ENCODE data around the gene ZNF142. TPM values are rescaled to one million over a fixed set of nuclear protein-coding genes. Genes with fewer than 3 reads are reported as not detected.

Gene ZNF142
- polyA plus RNA-seq, 3 donors: 0.72 to 15.6 (median 3.3) TPM

GRCh38 chr2:218645126-218645525 lies 14.3 kb downstream of the ZNF142 start:
- H3K4me3 ChIP-seq (replicated peaks in 1 of 3; ENCODE audit: low read depth in 2 of 3, low read length in 3 of 3): no peak overlapping the region
- H3K27ac Mint-ChIP-seq: no peak overlapping the region
- no peak overlapping the region for H3K4me3 Mint-ChIP-seq
- H4K20me1 ChIP-seq (ENCODE audit: insufficient read depth, low read length): peaks cover 5% of the 10 kb centered on the region
- H3K36me3 Mint-ChIP-seq: peaks cover 84 to 100% of the 10 kb centered on the region in 2 donors
- H3K4me1 Mint-ChIP-seq: no peaks in the 10 kb centered on the region
- H3K9ac ChIP-seq (ENCODE audit: insufficient read depth, low read length, poor library complexity, severe bottlenecking): no peak overlapping the region
- H3K4me2 ChIP-seq (replicated peaks; ENCODE audit: extremely low read depth, low read length, poor library complexity, severe bottlenecking): no peak overlapping the region
- TF ChIP-seq CTCF (IDR thresholded peaks at IDR 0.05): no peak
- intact Hi-C loops (cut with micrococcal nuclease): no loop called here
- no peak for DNase-seq
- H3K9me3 ChIP-seq (replicated peaks in 1 of 2; ENCODE audit: control insufficient read depth in 1 of 2, insufficient read depth in 1 of 2, low read length in 2 of 2): no peaks in the 10 kb centered on the region
- H2AFZ ChIP-seq (ENCODE audit: insufficient read depth, low read depth, low read length, poor library complexity, severe bottlenecking): no peak overlapping the region
- H3K79me2 ChIP-seq (ENCODE audit: insufficient read depth, low read length): no peaks in the 10 kb centered on the region
- no peaks in the 10 kb centered on the region for H3K9me3 Mint-ChIP-seq
- H3K27me3 Mint-ChIP-seq (ENCODE audit: low read depth in 3 of 3): no peaks in the 10 kb centered on the region
- H3K36me3 ChIP-seq (replicated peaks in 1 of 2; ENCODE audit: control insufficient read depth in 1 of 2, insufficient read depth in 2 of 2, low read length in 2 of 2): peaks cover 84 to 97% of the 10 kb centered on the region in 2 donors
- no peaks in the 10 kb centered on the region for H3K4me1 ChIP-seq (ENCODE audit: control insufficient read depth in 1 of 2, insufficient read depth in 2 of 2, low read length in 2 of 2)
- no peaks in the 10 kb centered on the region for H3K27me3 ChIP-seq (ENCODE audit: control insufficient read depth in 2 of 2, insufficient read depth in 2 of 2, low read length in 2 of 2)
- H3K27ac ChIP-seq (ENCODE audit: low read depth in 1 of 2, low read length in 2 of 2): no peak overlapping the region
- 86% methylated on average over 1 of the region's 1 CpG for WGBS (ENCODE audit: insufficient coverage)

DNA sequence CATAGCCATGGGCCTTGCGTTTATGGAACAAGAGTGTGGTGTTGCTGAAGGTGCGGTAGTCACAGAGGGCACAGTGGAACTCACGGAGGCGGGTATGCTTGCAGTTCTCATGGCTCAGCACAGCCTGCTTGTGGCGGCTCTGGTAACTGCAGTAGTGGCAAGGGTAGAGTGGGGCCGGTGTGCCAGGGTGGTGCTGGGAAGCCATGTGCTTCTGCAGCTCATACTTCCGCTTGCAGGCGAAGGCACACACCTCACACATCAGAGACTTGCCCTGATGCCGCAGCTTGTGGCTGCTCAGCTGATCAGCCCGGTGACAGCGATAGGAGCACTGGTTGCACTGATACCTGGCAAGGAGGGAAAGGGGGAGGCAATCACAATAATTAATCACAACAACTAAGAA lies 14.7 kb downstream of the ZNF142 start:
- 97% methylated on average over 3 of the region's 11 CpGs for WGBS (ENCODE audit: insufficient coverage)
- H3K27ac Mint-ChIP-seq: peak overlapping the region in 2 of 7 donors; percentile 61 to 63

More for the DNA sequence above, 14.7 kb downstream of the ZNF142 start:
- Histone ChIP-seq H3K36me3 (replicated peaks in 1 of 2; ENCODE audit: control insufficient read depth in 1 of 2, insufficient read depth in 2 of 2, low read length in 2 of 2) (peaks cover 83 to 97% of the 10 kb centered on the region in 2 donors), H3K27me3 (ENCODE audit: control insufficient read depth in 2 of 2, insufficient read depth in 2 of 2, low read length in 2 of 2) (no peaks in the 10 kb centered on the region), H3K4me3 (replicated peaks in 1 of 3; ENCODE audit: low read depth in 2 of 3, low read length in 3 of 3) (no peak overlapping the region), H3K4me1 (ENCODE audit: control insufficient read depth in 1 of 2, insufficient read depth in 2 of 2, low read length in 2 of 2) (no peaks in the 10 kb centered on the region), H2AFZ (ENCODE audit: insufficient read depth, low read depth, low read length, poor library complexity, severe bottlenecking) (no peak overlapping the region), H3K9me3 (replicated peaks in 1 of 2; ENCODE audit: control insufficient read depth in 1 of 2, insufficient read depth in 1 of 2, low read length in 2 of 2) (no peaks in the 10 kb centered on the region), H3K27ac (ENCODE audit: low read depth in 1 of 2, low read length in 2 of 2) (no peak overlapping the region), H3K4me2 (replicated peaks; ENCODE audit: extremely low read depth, low read length, poor library complexity, severe bottlenecking) (no peak overlapping the region), H4K20me1 (ENCODE audit: insufficient read depth, low read length) (peaks cover 5% of the 10 kb centered on the region), H3K9ac (ENCODE audit: insufficient read depth, low read length, poor library complexity, severe bottlenecking) (no peak overlapping the region), H3K79me2 (ENCODE audit: insufficient read depth, low read length) (no peaks in the 10 kb centered on the region)
- no peaks in the 10 kb centered on the region for H3K9me3 Mint-ChIP-seq
- peaks cover 82 to 100% of the 10 kb centered on the region in 2 donors for H3K36me3 Mint-ChIP-seq
- no peak for TF ChIP-seq CTCF (IDR thresholded peaks at IDR 0.05)
- no peaks in the 10 kb centered on the region for H3K27me3 Mint-ChIP-seq (ENCODE audit: low read depth in 3 of 3)
- intact Hi-C loops (cut with micrococcal nuclease): no loop called here
- no peak for DNase-seq
- no peak overlapping the region for H3K4me3 Mint-ChIP-seq
- H3K4me1 Mint-ChIP-seq: no peaks in the 10 kb centered on the region
